Testis (tissue), 3 donors: ENCODE measurements around the gene P2RY11. TPM values are rescaled to one million over a fixed set of nuclear protein-coding genes. Genes with fewer than 3 reads are reported as not detected.

Experiments
- DNase-seq: peaks from one replicate; pipeline ENCODE4 v3.0.0-alpha.2; 2019
- H3K27ac ChIP-seq, 2 donors: fragments of 200-600 bp; sonication (generic); one replicate each; pipeline ENCODE4 v1.5.1; 2019
- H3K27me3 ChIP-seq: fragments of 200-600 bp; sonication (generic); one replicate; pipeline ENCODE4 v1.5.1; 2019
- H3K36me3 ChIP-seq: fragments of 200-600 bp; sonication (generic); one replicate; pipeline ENCODE4 v1.5.1; 2017; ENCODE audit warnings: low read depth; ENCODE audit errors: missing control alignments
- H3K4me1 ChIP-seq: fragments of 200-600 bp; sonication (generic); one replicate; pipeline ENCODE4 v1.5.1; 2019
- H3K4me3 ChIP-seq, 2 donors: fragments of 200-600 bp; sonication (generic); one replicate each; pipeline ENCODE4 v1.5.1; 2017 to 2019
- H3K9me3 ChIP-seq: fragments of 200-600 bp; sonication (generic); one replicate; pipeline ENCODE4 v1.5.1; 2017
- CTCF ChIP-seq, 3 experiments: fragments of 450-650 bp in 2 of 3; fragments of 200-600 bp in 1 of 3; sonication (generic) in 1 of 3; IDR thresholded peaks; one replicate each; pipeline ENCODE4 v1.5.1; 2016 to 2019; ENCODE audit warnings: antibody characterized with exemption in 3 of 3, mild to moderate bottlenecking in 2 of 3, moderate library complexity in 1 of 3
- POLR2A ChIP-seq: fragments of 450-650 bp; IDR thresholded peaks from one replicate; pipeline ENCODE4 v1.6.1; 2017; ENCODE audit warnings: antibody characterized with exemption, mild to moderate bottlenecking, moderate library complexity
- WGBS, 2 donors: methylation state at CpG; one replicate each; pipeline ENCODE4 v1.1.5; 2018; 5-methylcytosine and 5-hydroxymethylcytosine counted together
- intact Hi-C: fragments of 100-400 bp; cut with DNase I; formaldehyde crosslinking; loops from one replicate; pipeline ENCODE4 v1.15.1; 2023; ENCODE audit warnings: low total_unique reads
- polyA plus RNA-seq: library from polyadenylated mRNA; stranded (reverse); fragments of 350-450 nt; fragmentation: Illumina TruSeq; extraction: RNeasy Lipid Tissue Mini Kit (QIAGEN cat#74804); gene quantifications from one replicate; pipeline ENCODE4 v1.2.3, GENCODE V29; 2014; ENCODE audit warnings: low read depth, low replicate concordance; ENCODE audit not compliant: insufficient read depth
- total RNA-seq, 2 donors: library from RNA; depleted of rRNA; stranded (reverse); fragments of >200 nt; gene quantifications; one replicate each; pipeline ENCODE4 v1.2.3, GENCODE V29; 2016

Gene P2RY11
- total and polyA plus RNA-seq, 3 donors from 2014 or later, result 16.3 to 27.8 (median 25.0) TPM

GRCh38 chr19:10107817-10108367 is 3.6 kb upstream of the P2RY11 start:
- Histone ChIP-seq H3K9me3 (no peaks in the 10 kb centered on the region), H3K27ac (no peak overlapping the region), H3K4me1 (peaks cover 6% of the 10 kb centered on the region), H3K36me3 (no peaks in the 10 kb centered on the region), H3K4me3 (no peak overlapping the region), H3K27me3 (no peaks in the 10 kb centered on the region)
- DNase-seq, result no peak
- 90 to 97% methylated on average over 10 to 13 of the region's 14 CpGs for WGBS, 2 donors
- intact Hi-C loops, result no loop called here
- TF ChIP-seq POLR2A (no peak), CTCF (IDR thresholded peaks at IDR 0.05) (no peak)

- TF ChIP-seq CTCF (IDR thresholded peaks at IDR 0.05), result no peak
- TF ChIP-seq POLR2A, result no peak
- Histone ChIP-seq H3K4me1 (peaks cover 6% of the 10 kb centered on the region), H3K27ac (no peak overlapping the region), H3K36me3 (no peaks in the 10 kb centered on the region), H3K27me3 (no peaks in the 10 kb centered on the region), H3K4me3 (no peak overlapping the region), H3K9me3 (no peaks in the 10 kb centered on the region)
- intact Hi-C loops, result no loop called here
- no peak for DNase-seq
- WGBS, 2 donors, result 92 to 93% methylated on average over 3 to 14 of the region's 14 CpGs
These were observed 2.0 kb upstream of the P2RY11 start for GRCh38 chr19:10109528-10109927.

GRCh38 chr19:10110076-10110971 is 1.2 kb upstream of the P2RY11 start:
- 93% methylated on average over 41 to 44 of the region's 44 CpGs for WGBS, 2 donors
- Histone ChIP-seq H3K9me3 (no peaks in the 10 kb centered on the region), H3K4me3 (no peak overlapping the region), H3K27me3 (no peaks in the 10 kb centered on the region), H3K4me1 (peaks cover 6% of the 10 kb centered on the region), H3K27ac (no peak overlapping the region), H3K36me3 (no peaks in the 10 kb centered on the region)
- intact Hi-C loops, result loop anchor here (10.0 kb wide), 1 partner anchor 134 kb away; no protein-coding TSS in a partner anchor
- DNase-seq, result no peak
- TF ChIP-seq POLR2A, result no peak
- TF ChIP-seq CTCF (IDR thresholded peaks at IDR 0.05), result no peak

GRCh38 chr19:10110972-10111317 is 548 bp upstream of the P2RY11 start:
- no peaks in the 10 kb centered on the region for H3K9me3 ChIP-seq
- no peak for DNase-seq
- no peaks in the 10 kb centered on the region for H3K27me3 ChIP-seq
- H3K27ac ChIP-seq, result no peak overlapping the region
- H3K4me3 ChIP-seq, result no peak overlapping the region
- peaks cover 6% of the 10 kb centered on the region for H3K4me1 ChIP-seq
- 75 to 88% methylated on average over 5 to 19 of the region's 19 CpGs for WGBS, 2 donors
- no peak for TF ChIP-seq CTCF (IDR thresholded peaks at IDR 0.05)
- TF ChIP-seq POLR2A, result no peak
- H3K36me3 ChIP-seq, result no peaks in the 10 kb centered on the region
- intact Hi-C loops, result loop anchor here (10.0 kb wide), 1 partner anchor 134 kb away; no protein-coding TSS in a partner anchor
